Neural cell (in vitro differentiated cells): ENCODE results near the gene TOR3A.

Experiments used
- CTCF ChIP-seq: fragments of 450-650 bp; IDR thresholded peaks from 2 replicates; pipeline ENCODE4 v1.5.1; 2014; ENCODE audit warnings: antibody characterized with exemption, mild to moderate bottlenecking, moderate library complexity; ENCODE audit not compliant: poor library complexity, severe bottlenecking
- EP300 ChIP-seq: fragments of 450-650 bp; conservative IDR thresholded peaks from 2 replicates; pipeline ENCODE4 v1.6.1; 2014; ENCODE audit warnings: antibody characterized with exemption, mild to moderate bottlenecking, moderate library complexity; ENCODE audit not compliant: poor library complexity, severe bottlenecking
- EZH2 ChIP-seq: fragments of 200-600, 300-800 bp; shearing (Covaris generic), sonication (generic); IDR thresholded peaks from 2 replicates; pipeline ENCODE4 v1.6.1; 2014; ENCODE audit warnings: antibody characterized with exemption, low read length, borderline replicate concordance, mild to moderate bottlenecking; ENCODE audit not compliant: insufficient read depth, poor library complexity, severe bottlenecking
- POLR2AphosphoS5 ChIP-seq: IDR thresholded peaks from 2 replicates; pipeline ENCODE4 v1.6.1; 2012
- RAD21 ChIP-seq: fragments of 450-650 bp; conservative IDR thresholded peaks from 2 replicates; pipeline ENCODE4 v1.6.1; 2014; ENCODE audit warnings: antibody characterized with exemption, mild to moderate bottlenecking, moderate library complexity
- REST ChIP-seq: IDR thresholded peaks from 2 replicates; pipeline ENCODE4 v1.6.1; 2012; ENCODE audit warnings: borderline replicate concordance
- TAF1 ChIP-seq: IDR thresholded peaks from 2 replicates; pipeline ENCODE4 v1.6.1; 2012; ENCODE audit warnings: low read depth

DNA sequence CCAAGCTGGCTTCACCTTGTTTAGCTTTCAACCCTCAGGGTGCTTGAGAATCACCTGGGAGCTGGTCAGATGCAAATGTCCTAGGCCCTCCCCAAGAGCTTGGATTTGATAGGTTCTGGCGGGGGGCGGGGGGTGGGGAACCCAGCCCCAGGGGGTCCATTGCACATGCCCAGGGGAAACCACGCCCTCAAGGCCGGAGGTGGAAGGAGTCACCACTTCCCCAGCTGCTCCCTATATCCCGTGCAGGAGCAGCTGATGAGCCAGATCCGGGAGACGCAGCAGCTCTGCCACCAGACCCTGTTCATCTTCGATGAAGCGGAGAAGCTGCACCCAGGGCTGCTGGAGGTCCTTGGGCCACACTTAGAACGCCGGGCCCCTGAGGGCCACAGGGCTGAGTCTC lies 5.8 kb downstream of the TOR3A start:
- no peak for TF ChIP-seq TAF1
- no peak for TF ChIP-seq POLR2AphosphoS5
- TF ChIP-seq CTCF: no peak
- TF ChIP-seq RAD21: no peak
- TF ChIP-seq REST: no peak
- TF ChIP-seq EP300: no peak
- TF ChIP-seq EZH2: no peak
